CD4-positive, alpha-beta T cell (primary cell): ENCODE data around the gene JARID2. TPM values are rescaled to one million over a fixed set of nuclear protein-coding genes. Genes with fewer than 3 reads are reported as not detected.

ENCODE experiments used
- ATAC-seq: fragments of 200-7000 bp; cut with Tn5 transposase; one replicate; pipeline ENCODE4 v1.10.0; 2022; ENCODE audit warnings: mild to moderate bottlenecking; ENCODE audit not compliant: poor library complexity
- CTCF ChIA-PET: fragments of 350-600 bp; sonication (Branson Sonifier 250); formaldehyde crosslinking; loops from one replicate; lab custom pipeline; 2021; ENCODE audit warnings: antibody characterized with exemption, inconsistent platforms; lab: Charles Lee
- POLR2A ChIA-PET: fragments of 350-600 bp; sonication (Branson Sonifier 250); formaldehyde crosslinking; loops from one replicate; lab custom pipeline; 2021; ENCODE audit warnings: antibody characterized with exemption, inconsistent platforms; lab: Charles Lee
- DNase-seq, 14 experiments: peaks; one replicate each; pipeline ENCODE4 v3.0.0-alpha.2; 2013 to 2020; ENCODE audit warnings: mixed read lengths in 2 of 14
- H3K27ac ChIP-seq, 2 donors: one replicate each; pipeline versions ENCODE4 v1.5.1 to v1.7.0; 2013; ENCODE audit warnings: low read length in 2 of 2, low read depth in 1 of 2, mild to moderate bottlenecking in 1 of 2
- H3K27me3 ChIP-seq, 2 experiments: 1 replicate in 1 of 2; 2 replicates in 1 of 2; pipeline versions ENCODE4 v1.6.1 to v1.7.0; 2013; ENCODE audit warnings: low read length in 2 of 2, control low read depth in 1 of 2, mild to moderate bottlenecking in 1 of 2, moderate library complexity in 1 of 2; ENCODE audit not compliant: insufficient read depth in 2 of 2, control insufficient read depth in 1 of 2
- H3K36me3 ChIP-seq: one replicate; pipeline ENCODE4 v1.6.1; 2013; ENCODE audit warnings: low read length, control low read depth; ENCODE audit not compliant: insufficient read depth
- H3K4me1 ChIP-seq: one replicate; pipeline ENCODE4 v1.6.1; 2013; ENCODE audit warnings: low read length, control low read depth; ENCODE audit not compliant: insufficient read depth
- H3K4me3 ChIP-seq: one replicate; pipeline ENCODE4 v1.5.1; 2013; ENCODE audit warnings: mild to moderate bottlenecking, low read length, moderate library complexity
- H3K9me3 ChIP-seq, 2 experiments: 1 replicate in 1 of 2; 2 replicates in 1 of 2; pipeline versions ENCODE4 v1.6.1 to v1.7.0; 2013; ENCODE audit warnings: low read length in 2 of 2, mild to moderate bottlenecking in 2 of 2, control low read depth in 1 of 2, moderate library complexity in 1 of 2; ENCODE audit not compliant: control insufficient read depth in 1 of 2, insufficient read depth in 1 of 2
- H3K27ac Mint-ChIP-seq: one replicate; pipeline ENCODE4 v1.8.0; 2020; ENCODE audit warnings: mixed read lengths
- H3K27me3 Mint-ChIP-seq: one replicate; pipeline ENCODE4 v1.8.0; 2021; ENCODE audit warnings: mixed read lengths
- H3K36me3 Mint-ChIP-seq: one replicate; pipeline ENCODE4 v1.8.0; 2021; ENCODE audit warnings: low read depth, mixed read lengths
- H3K4me1 Mint-ChIP-seq: one replicate; pipeline ENCODE4 v1.8.0; 2021; ENCODE audit warnings: low read depth, mixed read lengths
- H3K4me3 Mint-ChIP-seq: one replicate; pipeline ENCODE4 v1.8.0; 2020; ENCODE audit warnings: mild to moderate bottlenecking, mixed read lengths
- H3K9me3 Mint-ChIP-seq: one replicate; pipeline ENCODE4 v1.8.0; 2020; ENCODE audit warnings: mixed read lengths
- CTCF ChIP-seq: fragments of 200-600 bp; IDR thresholded peaks from one replicate; pipeline ENCODE4 v1.8.0; 2022; ENCODE audit warnings: antibody characterized with exemption, mild to moderate bottlenecking
- intact Hi-C, 2 experiments: fragments of 100-400 bp; cut with DNase I in 1 of 2; cut with micrococcal nuclease in 1 of 2; formaldehyde crosslinking; loops; one replicate each; pipeline versions ENCODE4 v1.15.1 to v1.9.0; 2023 to 2025; cut with DNase I, micrococcal nuclease
- total RNA-seq, 174 experiments: library from RNA in 2 of 174; stranded (reverse) in 2 of 174; gene quantifications; one replicate each; pipeline ENCODE4 v1.2.3 and lab custom pipeline; 2021 to 2026

Gene JARID2
- total RNA-seq, 2 experiments from 2014 or later = 32.0 to 33.0 TPM

DNA sequence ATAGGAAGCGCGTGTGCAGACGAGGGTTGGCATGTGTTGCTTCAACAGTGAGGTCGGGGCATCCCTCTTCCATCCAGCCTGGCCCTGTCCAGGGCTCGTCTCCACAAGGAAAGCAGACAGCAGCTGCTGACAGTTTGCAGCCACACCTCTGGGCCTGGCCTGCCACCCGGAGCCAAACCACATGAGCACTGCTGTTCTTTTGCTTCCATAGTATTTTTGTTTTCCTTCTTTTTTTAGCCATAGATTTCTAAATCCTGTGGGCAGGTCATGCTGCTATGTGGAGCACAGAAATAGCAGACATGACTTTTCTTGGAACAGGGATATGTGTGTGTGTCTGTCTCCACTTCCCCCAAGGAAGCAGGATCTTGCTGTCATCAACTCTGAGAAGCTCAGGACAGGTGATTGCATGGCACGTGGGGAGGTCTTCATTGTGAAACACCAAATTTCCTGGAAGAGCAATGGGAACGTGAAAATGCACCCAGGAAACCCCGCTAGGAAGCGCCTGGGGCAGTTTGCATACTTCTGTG is 249.6 kb downstream of the JARID2 start:
- intact Hi-C loops = no loop called here
- peaks cover 3% of the 10 kb centered on the region for H3K4me1 ChIP-seq
- Mint-ChIP-seq H3K27ac (no peak overlapping the region), H3K27me3 (no peaks in the 10 kb centered on the region), H3K4me3 (no peak overlapping the region), H3K4me1 (peaks cover 22% of the 10 kb centered on the region), H3K9me3 (no peaks in the 10 kb centered on the region), H3K36me3 (peaks cover 55% of the 10 kb centered on the region)
- H3K27me3 ChIP-seq = no peaks in the 10 kb centered on the region
- H3K4me3 ChIP-seq = no peak overlapping the region
- H3K9me3 ChIP-seq = no peaks in the 10 kb centered on the region
- ChIA-PET CTCF (no interaction called here), POLR2A (no interaction called here)
- TF ChIP-seq CTCF = no peak
- DNase-seq (no peak), ATAC-seq (no peak)
- peaks cover 40% of the 10 kb centered on the region for H3K36me3 ChIP-seq
- H3K27ac ChIP-seq = no peak overlapping the region

- H3K36me3 ChIP-seq = peaks cover 49% of the 10 kb centered on the region
- intact Hi-C loops = no loop called here
- H3K9me3 ChIP-seq = no peaks in the 10 kb centered on the region
- H3K27me3 ChIP-seq = no peaks in the 10 kb centered on the region
- no peak overlapping the region for H3K27ac ChIP-seq
- Mint-ChIP-seq H3K9me3 (no peaks in the 10 kb centered on the region), H3K27me3 (no peaks in the 10 kb centered on the region), H3K4me3 (no peak overlapping the region), H3K4me1 (peaks cover 14% of the 10 kb centered on the region), H3K36me3 (peaks cover 62% of the 10 kb centered on the region), H3K27ac (no peak overlapping the region)
- DNase-seq (no peak), ATAC-seq (no peak)
- CTCF ChIA-PET = no interaction called here
- no peak overlapping the region for H3K4me3 ChIP-seq
- POLR2A ChIA-PET = no interaction called here
- TF ChIP-seq CTCF = no peak
- H3K4me1 ChIP-seq = no peaks in the 10 kb centered on the region
These were observed 250.7 kb downstream of the JARID2 start for GRCh38 chr6:15496345-15497131.

DNA sequence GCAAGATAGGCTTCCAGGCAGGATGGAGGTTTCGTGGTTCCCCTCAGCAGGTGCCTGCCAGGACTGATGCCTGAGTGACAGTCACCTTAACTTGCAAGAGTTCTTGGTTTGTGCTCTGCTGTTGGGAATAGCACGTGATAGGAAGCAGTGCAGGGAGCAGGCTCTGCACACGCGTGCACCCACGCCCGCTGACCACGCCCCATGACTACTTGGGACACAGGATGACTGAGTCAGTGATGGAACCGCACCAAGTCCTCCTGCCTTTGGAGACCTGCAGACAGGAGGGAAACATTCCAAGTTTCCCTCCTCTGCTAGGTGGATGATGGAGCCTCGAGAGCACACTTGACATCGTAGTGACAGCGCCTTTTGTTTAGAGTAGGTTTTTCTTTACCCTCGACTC is 252.8 kb downstream of the JARID2 start:
- POLR2A ChIA-PET = no interaction called here
- CTCF ChIA-PET = no interaction called here
- Histone ChIP-seq H3K4me1 (no peaks in the 10 kb centered on the region), H3K27ac (no peak overlapping the region), H3K36me3 (peaks cover 70% of the 10 kb centered on the region), H3K4me3 (no peak overlapping the region), H3K9me3 (no peaks in the 10 kb centered on the region), H3K27me3 (no peaks in the 10 kb centered on the region)
- no peak for TF ChIP-seq CTCF
- Mint-ChIP-seq H3K27me3 (no peaks in the 10 kb centered on the region), H3K36me3 (peaks cover 81% of the 10 kb centered on the region), H3K4me3 (no peak overlapping the region), H3K9me3 (no peaks in the 10 kb centered on the region), H3K27ac (no peak overlapping the region), H3K4me1 (no peaks in the 10 kb centered on the region)
- ATAC-seq (no peak), DNase-seq (no peak)
- intact Hi-C loops = no loop called here
